Suprapubic skin (tissue), 3 donors: Measurements from ENCODE around the gene SPIB.

Experiments
- CTCF ChIP-seq, 2 donors: fragments of 200-600 bp in 1 of 2; fragments of 450-650 bp in 1 of 2; sonication (generic) in 1 of 2; IDR thresholded peaks; one replicate each; pipeline ENCODE4 v1.5.1; 2016 to 2019; ENCODE audit warnings: antibody characterized with exemption in 2 of 2, mild to moderate bottlenecking in 1 of 2, moderate library complexity in 1 of 2
- POLR2A ChIP-seq, 2 donors: fragments of 450-650 bp; IDR thresholded peaks; one replicate each; pipeline ENCODE4 v1.6.1; 2017; ENCODE audit warnings: antibody characterized with exemption in 2 of 2, mild to moderate bottlenecking in 2 of 2, moderate library complexity in 2 of 2

GRCh38 chr19:50460161-50460765 lies 41.5 kb downstream of the SPIB start:
- TF ChIP-seq CTCF (IDR thresholded peaks at IDR 0.05) (no peak), POLR2A (IDR thresholded peaks at IDR 0.05) (no peak)
